NT2/D1 (cell line): ENCODE results near the gene PHF13.

Experiments
- DNase-seq: peaks from one replicate; pipeline ENCODE4 v3.0.0-alpha.2; 2011; ENCODE audit warnings: low read depth, low spot score
- H3K27me3 ChIP-seq: 2 replicates; pipeline ENCODE4 v1.6.0; 2011; ENCODE audit warnings: mild to moderate bottlenecking; ENCODE audit not compliant: insufficient read length, insufficient read depth
- H3K36me3 ChIP-seq: 2 replicates; pipeline ENCODE4 v1.6.1; 2011; ENCODE audit warnings: mild to moderate bottlenecking, low read length, mixed read lengths; ENCODE audit not compliant: insufficient read depth, insufficient read length
- H3K4me1 ChIP-seq: 2 replicates; pipeline ENCODE4 v1.5.1; 2011; ENCODE audit not compliant: insufficient read depth, insufficient read length
- H3K4me3 ChIP-seq: 2 replicates; pipeline ENCODE4 v1.5.1; 2011; ENCODE audit warnings: low read depth; ENCODE audit not compliant: insufficient read length
- H3K9ac ChIP-seq: 2 replicates; pipeline ENCODE4 v1.6.0; 2011; ENCODE audit warnings: low read depth; ENCODE audit not compliant: insufficient read length
- H3K9me3 ChIP-seq: 2 replicates; pipeline ENCODE4 v1.5.1; 2011; ENCODE audit warnings: mild to moderate bottlenecking, low read length; ENCODE audit not compliant: insufficient read depth
- SUZ12 ChIP-seq: IDR thresholded peaks from 2 replicates; pipeline ENCODE4 v1.6.1; 2011; ENCODE audit not compliant: insufficient read length, insufficient read depth; ENCODE audit errors: extremely low read depth
- YY1 ChIP-seq: IDR thresholded peaks from 2 replicates; pipeline ENCODE4 v1.6.1; 2011; ENCODE audit not compliant: insufficient read length, insufficient read depth
- ZNF274 ChIP-seq: IDR thresholded peaks from 2 replicates; pipeline ENCODE4 v1.6.1; 2011; ENCODE audit warnings: mild to moderate bottlenecking, low read depth, low read length

The PHF13 gene

DNA sequence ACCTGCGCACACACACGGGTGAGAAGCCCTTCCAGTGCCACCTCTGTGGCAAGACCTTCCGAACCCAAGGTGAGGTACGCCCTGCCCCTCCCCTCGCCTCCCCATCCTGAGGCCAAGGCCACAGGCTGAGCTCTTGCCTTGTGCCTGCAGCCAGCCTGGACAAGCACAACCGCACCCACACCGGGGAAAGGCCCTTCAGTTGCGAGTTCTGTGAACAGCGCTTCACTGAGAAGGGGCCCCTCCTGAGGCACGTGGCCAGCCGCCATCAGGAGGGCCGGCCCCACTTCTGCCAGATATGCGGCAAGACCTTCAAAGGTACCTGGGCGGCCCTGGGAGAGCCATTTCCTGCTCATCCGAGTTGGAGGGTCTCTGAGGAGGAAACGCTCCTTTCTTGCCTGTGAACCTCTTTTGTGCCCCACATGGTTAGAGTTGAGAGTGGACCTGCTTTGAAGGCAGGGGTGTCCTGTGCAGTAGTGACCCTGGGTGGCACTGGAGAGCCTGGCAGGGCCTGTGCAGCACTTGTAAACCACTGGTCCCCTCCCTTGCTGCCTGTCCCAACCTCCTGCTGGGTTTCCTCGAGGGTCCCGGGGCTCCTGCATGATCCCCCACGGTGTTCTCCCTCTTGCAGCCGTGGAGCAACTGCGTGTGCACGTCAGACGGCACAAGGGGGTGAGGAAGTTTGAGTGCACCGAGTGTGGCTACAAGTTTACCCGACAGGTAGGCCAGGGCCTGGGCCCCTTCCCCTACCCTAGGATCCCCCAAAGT, 25.2 kb upstream of the PHF13 start:
- Histone ChIP-seq H3K9me3 (no peaks in the 10 kb centered on the region), H3K36me3 (peaks cover 59% of the 10 kb centered on the region), H3K27me3 (no peaks in the 10 kb centered on the region), H3K4me3 (no peak overlapping the region), H3K9ac (no peak overlapping the region), H3K4me1 (peaks cover 3% of the 10 kb centered on the region)
- DNase-seq = no peak
- TF ChIP-seq SUZ12 (no peak), YY1 (no peak), ZNF274 (no peak)

DNA sequence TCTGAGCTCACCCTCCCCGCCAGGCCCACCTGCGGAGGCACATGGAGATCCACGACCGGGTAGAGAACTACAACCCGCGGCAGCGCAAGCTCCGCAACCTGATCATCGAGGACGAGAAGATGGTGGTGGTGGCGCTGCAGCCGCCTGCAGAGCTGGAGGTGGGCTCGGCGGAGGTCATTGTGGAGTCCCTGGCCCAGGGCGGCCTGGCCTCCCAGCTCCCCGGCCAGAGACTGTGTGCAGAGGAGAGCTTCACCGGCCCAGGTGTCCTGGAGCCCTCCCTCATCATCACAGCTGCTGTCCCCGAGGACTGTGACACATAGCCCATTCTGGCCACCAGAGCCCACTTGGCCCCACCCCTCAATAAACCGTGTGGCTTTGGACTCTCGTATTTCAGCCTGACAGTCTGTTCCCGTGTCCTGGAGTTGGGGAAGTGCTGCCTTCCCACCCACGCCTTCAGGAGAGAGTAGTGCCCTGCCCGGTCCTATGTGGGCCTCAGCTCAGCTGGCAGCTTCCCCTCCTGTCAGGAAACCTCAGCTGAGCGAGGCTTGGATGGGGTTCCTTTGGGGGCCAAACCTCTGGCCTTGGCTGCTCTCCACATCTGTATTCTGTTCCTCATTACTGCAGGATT, 24.5 kb upstream of the PHF13 start:
- Histone ChIP-seq H3K36me3 (peaks cover 66% of the 10 kb centered on the region), H3K9me3 (no peaks in the 10 kb centered on the region), H3K4me1 (peaks cover 3% of the 10 kb centered on the region), H3K9ac (no peak overlapping the region), H3K27me3 (no peaks in the 10 kb centered on the region), H3K4me3 (no peak overlapping the region)
- no peak for DNase-seq
- no peak for TF ChIP-seq SUZ12
- TF ChIP-seq ZNF274 = no peak
- TF ChIP-seq YY1 = no peak

DNA sequence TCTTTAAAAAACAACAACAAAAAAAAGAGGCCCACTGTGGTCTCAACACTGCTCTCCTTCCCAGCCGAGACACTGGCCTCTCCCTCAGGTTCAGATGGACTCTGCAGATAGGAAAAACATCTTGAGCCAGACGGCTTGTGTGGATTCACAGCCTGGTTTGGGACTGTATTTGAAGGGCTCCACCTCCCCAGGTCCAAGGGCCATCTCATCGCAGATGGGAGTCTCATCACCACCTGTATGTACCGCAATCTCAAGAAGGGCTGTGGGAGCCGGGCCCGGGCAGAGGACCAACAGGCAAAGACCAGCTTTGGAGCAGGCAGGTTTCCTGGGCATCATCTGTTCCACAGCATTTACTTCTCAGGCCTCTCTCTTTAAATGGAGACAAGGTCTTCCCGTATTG, 23.5 kb upstream of the PHF13 start:
- Histone ChIP-seq H3K9ac (no peak overlapping the region), H3K4me3 (no peak overlapping the region)

DNA sequence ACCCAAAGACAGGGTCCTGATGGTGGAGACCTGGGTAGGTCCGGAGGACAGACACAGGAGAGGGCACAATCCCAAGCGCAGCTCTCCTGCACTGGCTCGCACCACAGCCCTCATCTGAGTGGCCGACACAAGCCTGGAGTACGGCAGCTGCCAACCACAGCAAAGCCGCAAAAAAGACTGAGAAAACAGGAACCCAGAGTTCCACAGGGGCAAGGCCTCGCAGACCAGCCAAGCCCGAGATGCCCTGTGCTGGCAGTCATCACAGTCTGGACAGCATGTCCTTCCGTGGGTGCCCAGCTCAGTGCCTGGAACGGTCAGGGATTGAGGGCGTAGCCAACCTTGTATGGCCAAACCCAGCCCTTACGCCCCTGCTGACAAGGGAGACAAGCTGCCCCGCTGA, 22.3 kb upstream of the PHF13 start:
- H3K27me3 ChIP-seq = no peaks in the 10 kb centered on the region
- TF ChIP-seq ZNF274 (no peak), YY1 (no peak), SUZ12 (no peak)
- H3K36me3 ChIP-seq = peaks cover 85% of the 10 kb centered on the region
- no peak for DNase-seq
- H3K9ac ChIP-seq = no peak overlapping the region
- peaks cover 3% of the 10 kb centered on the region for H3K4me1 ChIP-seq
- no peaks in the 10 kb centered on the region for H3K9me3 ChIP-seq
- no peak overlapping the region for H3K4me3 ChIP-seq

More for the DNA sequence above, 23.5 kb upstream of the PHF13 start:
- no peak for DNase-seq
- peaks cover 3% of the 10 kb centered on the region for H3K4me1 ChIP-seq
- TF ChIP-seq YY1 (no peak), SUZ12 (no peak), ZNF274 (no peak)
- no peaks in the 10 kb centered on the region for H3K27me3 ChIP-seq
- peaks cover 73% of the 10 kb centered on the region for H3K36me3 ChIP-seq
- no peaks in the 10 kb centered on the region for H3K9me3 ChIP-seq

GRCh38 chr1:6591644-6592043, 21.9 kb upstream of the PHF13 start:
- no peaks in the 10 kb centered on the region for H3K27me3 ChIP-seq
- H3K4me1 ChIP-seq = peaks cover 3% of the 10 kb centered on the region
- DNase-seq = no peak
- H3K9ac ChIP-seq = no peak overlapping the region
- no peak overlapping the region for H3K4me3 ChIP-seq
- H3K36me3 ChIP-seq = peaks cover 89% of the 10 kb centered on the region
- no peak for TF ChIP-seq YY1
- no peak for TF ChIP-seq SUZ12
- TF ChIP-seq ZNF274 = no peak
- no peaks in the 10 kb centered on the region for H3K9me3 ChIP-seq

DNA sequence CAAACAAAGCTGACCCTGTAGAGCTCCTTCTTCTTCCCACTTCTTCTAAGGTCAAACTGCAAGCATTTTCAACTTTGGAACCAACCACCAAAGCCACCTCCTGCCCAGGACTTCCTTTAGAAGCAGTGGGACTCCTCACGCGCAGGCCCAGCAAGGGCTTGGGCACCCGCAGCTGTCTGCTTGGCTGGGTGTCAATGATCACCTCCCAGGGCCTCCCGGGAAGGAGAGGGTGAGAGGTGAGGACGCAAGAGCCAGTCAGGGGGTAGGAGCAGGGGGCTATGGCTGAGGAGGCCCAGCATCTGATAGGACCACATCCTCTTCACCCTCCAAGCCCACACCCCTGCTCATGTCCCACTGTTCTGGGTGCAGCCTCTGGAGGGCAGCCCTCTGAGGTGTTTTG, 21.1 kb upstream of the PHF13 start:
- Histone ChIP-seq H3K9ac (no peak overlapping the region), H3K27me3 (no peaks in the 10 kb centered on the region), H3K36me3 (peaks cover 95% of the 10 kb centered on the region), H3K9me3 (no peaks in the 10 kb centered on the region), H3K4me1 (peaks cover 3% of the 10 kb centered on the region), H3K4me3 (no peak overlapping the region)
- TF ChIP-seq YY1 (no peak), SUZ12 (no peak), ZNF274 (no peak)
- DNase-seq = no peak

- TF ChIP-seq YY1 = no peak
- no peak for TF ChIP-seq SUZ12
- TF ChIP-seq ZNF274 = no peak
- Histone ChIP-seq H3K4me1 (peaks cover 3% of the 10 kb centered on the region), H3K9ac (no peak overlapping the region), H3K4me3 (no peak overlapping the region), H3K27me3 (no peaks in the 10 kb centered on the region), H3K9me3 (no peaks in the 10 kb centered on the region), H3K36me3 (peaks cover 95% of the 10 kb centered on the region)
- no peak for DNase-seq
Observed at GRCh38 chr1:6592865-6593593, 20.5 kb upstream of the PHF13 start.
